ENCODE results near the gene GAS7. TPM values are rescaled to one million over a fixed set of nuclear protein-coding genes. Genes with fewer than 3 reads are reported as not detected.
A peak's percentile ranks its signal among the peaks of the same experiment; 100 is the strongest.

GAS7 gene
- total RNA-seq, 3 donors from 2014 or later (not counting 1 experiment from before 2014, with no cell fraction given), result 70.7 to 89.1 (median 84.8) TPM

DNA sequence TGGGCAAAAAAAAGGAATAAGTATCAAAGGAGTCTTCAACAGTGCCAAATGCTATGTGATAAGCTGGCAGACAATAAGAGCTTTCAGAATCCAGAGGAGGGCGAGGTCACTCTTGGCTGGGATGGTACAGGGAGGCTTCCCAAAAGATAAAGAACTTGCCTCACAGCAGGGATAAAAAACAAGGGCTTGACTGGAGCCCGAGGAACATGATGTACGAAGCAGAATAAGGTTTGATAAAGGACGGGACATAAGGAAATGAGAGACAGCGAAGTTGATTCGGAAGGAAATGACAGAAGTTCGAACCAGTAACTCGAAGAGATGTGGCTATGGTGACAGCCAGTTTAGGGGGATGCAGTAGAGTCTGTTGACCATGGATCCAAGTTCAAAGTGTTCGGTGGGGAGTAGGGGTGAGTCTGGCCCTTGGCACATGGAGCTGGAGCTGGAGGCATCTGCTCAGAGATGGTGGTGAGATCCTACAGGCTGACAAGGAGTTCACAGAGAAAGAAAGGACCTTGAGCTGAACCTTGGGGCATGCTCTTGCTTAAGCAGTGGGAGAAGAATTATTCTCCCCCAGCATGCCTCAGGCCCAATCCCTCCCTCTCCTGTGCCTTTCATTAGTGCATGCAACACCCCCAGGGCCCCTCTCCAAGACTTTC is 155.7 kb downstream of the GAS7 start:
- 94% methylated on average over 9 of the region's 9 CpGs for WGBS (ENCODE audit: insufficient coverage)
- H3K4me1 ChIP-seq (ENCODE audit: control insufficient read depth, insufficient read depth, low read length), result peaks cover 42% of the 10 kb centered on the region
- Mint-ChIP-seq H3K36me3 (no peaks in the 10 kb centered on the region), H3K27ac (peak overlapping the region; percentile 6 to 13), H3K4me1 (peaks cover 56 to 65% of the 10 kb centered on the region in 2 donors), H3K9me3 (no peaks in the 10 kb centered on the region), H3K27me3 (ENCODE audit: low read depth in 2 of 2) (no peaks in the 10 kb centered on the region), H3K4me3 (no peak overlapping the region)
- no peaks in the 10 kb centered on the region for H3K27me3 ChIP-seq (ENCODE audit: control insufficient read depth, insufficient read depth, low read length)
- H3K4me3 ChIP-seq (ENCODE audit: low read length), result no peak overlapping the region
- ATAC-seq (no peak), DNase-seq (no peak)
- intact Hi-C loops (cut with micrococcal nuclease), result no loop called here
- H3K9me3 ChIP-seq (ENCODE audit: control insufficient read depth, insufficient read depth, low read length), result no peaks in the 10 kb centered on the region
- no peak overlapping the region for H3K27ac ChIP-seq (ENCODE audit: low read length)
- H3K36me3 ChIP-seq (ENCODE audit: control insufficient read depth, insufficient read depth, low read length), result no peaks in the 10 kb centered on the region
- TF ChIP-seq, protein P1, sequence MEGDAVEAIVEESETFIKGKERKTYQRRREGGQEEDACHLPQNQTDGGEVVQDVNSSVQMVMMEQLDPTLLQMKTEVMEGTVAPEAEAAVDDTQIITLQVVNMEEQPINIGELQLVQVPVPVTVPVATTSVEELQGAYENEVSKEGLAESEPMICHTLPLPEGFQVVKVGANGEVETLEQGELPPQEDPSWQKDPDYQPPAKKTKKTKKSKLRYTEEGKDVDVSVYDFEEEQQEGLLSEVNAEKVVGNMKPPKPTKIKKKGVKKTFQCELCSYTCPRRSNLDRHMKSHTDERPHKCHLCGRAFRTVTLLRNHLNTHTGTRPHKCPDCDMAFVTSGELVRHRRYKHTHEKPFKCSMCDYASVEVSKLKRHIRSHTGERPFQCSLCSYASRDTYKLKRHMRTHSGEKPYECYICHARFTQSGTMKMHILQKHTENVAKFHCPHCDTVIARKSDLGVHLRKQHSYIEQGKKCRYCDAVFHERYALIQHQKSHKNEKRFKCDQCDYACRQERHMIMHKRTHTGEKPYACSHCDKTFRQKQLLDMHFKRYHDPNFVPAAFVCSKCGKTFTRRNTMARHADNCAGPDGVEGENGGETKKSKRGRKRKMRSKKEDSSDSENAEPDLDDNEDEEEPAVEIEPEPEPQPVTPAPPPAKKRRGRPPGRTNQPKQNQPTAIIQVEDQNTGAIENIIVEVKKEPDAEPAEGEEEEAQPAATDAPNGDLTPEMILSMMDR (IDR thresholded peaks at IDR 0.05), result no peak

GRCh38 chr17:10041916-10042588 is 156.4 kb downstream of the GAS7 start:
- Mint-ChIP-seq H3K36me3 (no peaks in the 10 kb centered on the region), H3K27ac (peak overlapping the region; percentile 6 to 13), H3K27me3 (ENCODE audit: low read depth in 2 of 2) (no peaks in the 10 kb centered on the region), H3K9me3 (no peaks in the 10 kb centered on the region), H3K4me3 (no peak overlapping the region), H3K4me1 (peaks cover 49 to 59% of the 10 kb centered on the region in 2 donors)
- WGBS (ENCODE audit: insufficient coverage), result 80% methylated on average over 11 of the region's 17 CpGs
- H3K27ac ChIP-seq (ENCODE audit: low read length), result no peak overlapping the region
- peaks cover 38% of the 10 kb centered on the region for H3K4me1 ChIP-seq (ENCODE audit: control insufficient read depth, insufficient read depth, low read length)
- intact Hi-C loops (cut with micrococcal nuclease), result no loop called here
- no peak overlapping the region for H3K4me3 ChIP-seq (ENCODE audit: low read length)
- no peaks in the 10 kb centered on the region for H3K9me3 ChIP-seq (ENCODE audit: control insufficient read depth, insufficient read depth, low read length)
- DNase-seq (no peak), ATAC-seq (no peak)
- no peaks in the 10 kb centered on the region for H3K36me3 ChIP-seq (ENCODE audit: control insufficient read depth, insufficient read depth, low read length)
- no peaks in the 10 kb centered on the region for H3K27me3 ChIP-seq (ENCODE audit: control insufficient read depth, insufficient read depth, low read length)
- TF ChIP-seq, protein P1 (IDR thresholded peaks at IDR 0.05), result no peak

GRCh38 chr17:10041287-10041612 is 157.2 kb downstream of the GAS7 start:
- Mint-ChIP-seq H3K27me3 (ENCODE audit: low read depth in 2 of 2) (no peaks in the 10 kb centered on the region), H3K27ac (no peak overlapping the region), H3K36me3 (no peaks in the 10 kb centered on the region), H3K9me3 (no peaks in the 10 kb centered on the region), H3K4me1 (peaks cover 42 to 57% of the 10 kb centered on the region in 2 donors), H3K4me3 (no peak overlapping the region)
- DNase-seq, result no peak
- TF ChIP-seq, protein P1 (IDR thresholded peaks at IDR 0.05), result no peak
- Histone ChIP-seq H3K27ac (ENCODE audit: low read length) (no peak overlapping the region), H3K36me3 (ENCODE audit: control insufficient read depth, insufficient read depth, low read length) (no peaks in the 10 kb centered on the region), H3K4me1 (ENCODE audit: control insufficient read depth, insufficient read depth, low read length) (peaks cover 37% of the 10 kb centered on the region), H3K4me3 (ENCODE audit: low read length) (no peak overlapping the region), H3K9me3 (ENCODE audit: control insufficient read depth, insufficient read depth, low read length) (no peaks in the 10 kb centered on the region), H3K27me3 (ENCODE audit: control insufficient read depth, insufficient read depth, low read length) (no peaks in the 10 kb centered on the region)
- no peak for ATAC-seq
- intact Hi-C loops (cut with micrococcal nuclease), result no loop called here
- 89% methylated on average over 4 of the region's 4 CpGs for WGBS (ENCODE audit: insufficient coverage)

All from natural killer cell (primary cell).